GM23248 (cell line): Measurements from ENCODE around the gene NELFB.

Source experiments
- EZH2 ChIP-seq: fragments of 200-600 bp; sonication (generic); IDR thresholded peaks from 2 replicates; pipeline ENCODE4 v1.6.1; 2018; ENCODE audit warnings: antibody characterized with exemption, mild to moderate bottlenecking; ENCODE audit not compliant: insufficient read depth, poor library complexity, severe bottlenecking
- EZH2phosphoT487 ChIP-seq: fragments of 200-600 bp; sonication (generic); IDR thresholded peaks from 2 replicates; pipeline ENCODE4 v1.6.1; 2018; ENCODE audit warnings: antibody characterized with exemption, moderate library complexity, mild to moderate bottlenecking, low read depth; ENCODE audit not compliant: insufficient read depth

GRCh38 chr9:137281345-137282116 is 26.4 kb downstream of the NELFB start:
- TF ChIP-seq EZH2 (no peak), EZH2phosphoT487 (no peak)
